SU-DHL-6 (cell line): ENCODE results near the gene CPLANE2.
"Not testable (repeated sequence)": the region's sequence is repeated elsewhere in the genome, so short reads cannot be mapped to it uniquely, and the experiment has no call there.

Experiments
- H2AFZ ChIP-seq: fragments of 200-600 bp; sonication (generic); 2 replicates; pipeline ENCODE4 v1.6.1; 2014; ENCODE audit warnings: low read depth, mild to moderate bottlenecking, moderate library complexity, mixed read lengths, antibody characterized with exemption, low read length; ENCODE audit not compliant: severe bottlenecking
- H3F3A ChIP-seq: fragments of 200-600 bp; shearing (Covaris generic); 2 replicates; pipeline ENCODE4 v1.6.0; 2016; ENCODE audit warnings: antibody characterized with exemption, mild to moderate bottlenecking; ENCODE audit not compliant: insufficient read depth
- H3K27ac ChIP-seq: fragments of 200-600 bp; sonication (generic); 2 replicates; pipeline ENCODE4 v1.5.1; 2016; ENCODE audit warnings: low read depth, mild to moderate bottlenecking, low read length, moderate library complexity, mixed read lengths
- H3K27me3 ChIP-seq: fragments of 200-600 bp; sonication (generic), shearing (Covaris generic); 2 replicates; pipeline ENCODE4 v1.6.0; 2014; ENCODE audit warnings: mild to moderate bottlenecking, low read length
- H3K36me3 ChIP-seq: fragments of 200-600 bp; sonication (generic); 2 replicates; pipeline ENCODE4 v1.6.1; 2014; ENCODE audit warnings: mild to moderate bottlenecking, low read length, mixed read lengths
- H3K4me2 ChIP-seq: fragments of 300-600, 200-600 bp; shearing (Covaris generic), sonication (generic); 2 replicates; pipeline ENCODE4 v1.6.0; 2014; ENCODE audit warnings: low read length, low read depth, mild to moderate bottlenecking; ENCODE audit not compliant: poor library complexity, severe bottlenecking
- H3K4me3 ChIP-seq: fragments of 200-600 bp; sonication (generic); 2 replicates; pipeline ENCODE4 v1.5.1; 2014; ENCODE audit warnings: antibody characterized with exemption, low read length, mild to moderate bottlenecking, mixed read lengths; ENCODE audit not compliant: insufficient read depth, poor library complexity, severe bottlenecking
- H3K79me2 ChIP-seq: fragments of 200-600 bp; sonication (generic); 2 replicates; pipeline ENCODE4 v1.6.1; 2014; ENCODE audit warnings: mild to moderate bottlenecking, low read length, moderate library complexity; ENCODE audit not compliant: insufficient read depth
- H3K9ac ChIP-seq: fragments of 200-600 bp; sonication (generic); 2 replicates; pipeline ENCODE4 v1.7.0; 2014; ENCODE audit warnings: mild to moderate bottlenecking, low read length
- H3K9me2 ChIP-seq: fragments of 200-600 bp; sonication (generic); replicated peaks from 2 replicates; pipeline ENCODE4 v1.6.1; 2014; ENCODE audit warnings: low read length; ENCODE audit not compliant: insufficient read depth
- H3K9me3 ChIP-seq: fragments of 200-600 bp; sonication (generic); 2 replicates; pipeline ENCODE4 v1.6.1; 2014; ENCODE audit warnings: low read length, mixed read lengths; ENCODE audit not compliant: insufficient read depth
- H4K20me1 ChIP-seq: fragments of 200-600 bp; sonication (generic); 2 replicates; pipeline ENCODE4 v1.6.1; 2014; ENCODE audit warnings: low read depth, mild to moderate bottlenecking, antibody characterized with exemption, low read length, moderate library complexity, mixed read lengths
- CTCF ChIP-seq: fragments of 200-600 bp; sonication (generic); IDR thresholded peaks from one replicate; pipeline ENCODE4 v1.5.1; 2017; ENCODE audit warnings: antibody characterized with exemption, mild to moderate bottlenecking, low read length, moderate library complexity; ENCODE audit not compliant: insufficient read depth, poor library complexity, severe bottlenecking
- EZH2phosphoT487 ChIP-seq: fragments of 200-600 bp; sonication (generic), shearing (Covaris generic); conservative IDR thresholded peaks from 2 replicates; pipeline ENCODE4 v1.6.1; 2018; ENCODE audit warnings: mild to moderate bottlenecking, antibody characterized with exemption, low read length, moderate library complexity, mixed read lengths

CPLANE2 gene

GRCh38 chr1:16199700-16200099, 37.3 kb downstream of the CPLANE2 start:
- H3K27ac ChIP-seq, result no peak overlapping the region
- no peaks in the 10 kb centered on the region for H3K79me2 ChIP-seq
- H3K36me3 ChIP-seq, result no peaks in the 10 kb centered on the region
- no peak overlapping the region for H3K4me2 ChIP-seq
- no peak overlapping the region for H2AFZ ChIP-seq
- H3F3A ChIP-seq, result no peaks in the 10 kb centered on the region
- no peaks in the 10 kb centered on the region for H4K20me1 ChIP-seq
- H3K9ac ChIP-seq, result no peak overlapping the region
- H3K4me3 ChIP-seq, result no peak overlapping the region
- H3K9me3 ChIP-seq, result no peaks in the 10 kb centered on the region
- no peaks in the 10 kb centered on the region for H3K27me3 ChIP-seq
- H3K9me2 ChIP-seq, result no peaks in the 10 kb centered on the region
- TF ChIP-seq CTCF, result no peak
- TF ChIP-seq EZH2phosphoT487, result no peak

- no peak overlapping the region for H2AFZ ChIP-seq
- no peaks in the 10 kb centered on the region for H3F3A ChIP-seq
- H3K79me2 ChIP-seq, result no peaks in the 10 kb centered on the region
- no peak overlapping the region for H3K4me3 ChIP-seq
- H3K27me3 ChIP-seq, result no peaks in the 10 kb centered on the region
- no peaks in the 10 kb centered on the region for H3K9me2 ChIP-seq
- H3K4me2 ChIP-seq, result no peak overlapping the region
- TF ChIP-seq CTCF, result no peak
- no peak for TF ChIP-seq EZH2phosphoT487
- H3K9me3 ChIP-seq, result no peaks in the 10 kb centered on the region
- no peaks in the 10 kb centered on the region for H3K36me3 ChIP-seq
- no peak overlapping the region for H3K9ac ChIP-seq
- H4K20me1 ChIP-seq, result no peaks in the 10 kb centered on the region
- no peak overlapping the region for H3K27ac ChIP-seq
Measured at GRCh38 chr1:16199157-16199501, 37.9 kb downstream of the CPLANE2 start.

GRCh38 chr1:16198444-16199156, 38.4 kb downstream of the CPLANE2 start:
- Histone ChIP-seq H4K20me1 (no peaks in the 10 kb centered on the region), H3K4me3 (no peak overlapping the region)

GRCh38 chr1:16196874-16197273, 40.1 kb downstream of the CPLANE2 start:
- Histone ChIP-seq H3K4me2 (no peak overlapping the region), H2AFZ (no peak overlapping the region), H3F3A (no peaks in the 10 kb centered on the region), H3K36me3 (no peaks in the 10 kb centered on the region), H4K20me1 (no peaks in the 10 kb centered on the region), H3K9me3 (no peaks in the 10 kb centered on the region), H3K9me2 (no peaks in the 10 kb centered on the region), H3K79me2 (no peaks in the 10 kb centered on the region), H3K9ac (no peak overlapping the region), H3K27ac (no peak overlapping the region), H3K4me3 (no peak overlapping the region), H3K27me3 (no peaks in the 10 kb centered on the region)
- no peak for TF ChIP-seq EZH2phosphoT487
- TF ChIP-seq CTCF, result no peak

More at GRCh38 chr1:16198444-16199156, 38.4 kb downstream of the CPLANE2 start:
- Histone ChIP-seq H2AFZ (no peak overlapping the region), H3K36me3 (no peaks in the 10 kb centered on the region), H3K27me3 (no peaks in the 10 kb centered on the region), H3K9me2 (no peaks in the 10 kb centered on the region), H3K27ac (no peak overlapping the region), H3F3A (no peaks in the 10 kb centered on the region), H3K79me2 (no peaks in the 10 kb centered on the region), H3K9me3 (no peaks in the 10 kb centered on the region), H3K4me2 (no peak overlapping the region), H3K9ac (no peak overlapping the region)
- no peak for TF ChIP-seq EZH2phosphoT487

GRCh38 chr1:16196139-16196538, 40.8 kb downstream of the CPLANE2 start:
- not testable (repeated sequence) for H3K9me3 ChIP-seq, H3K9ac ChIP-seq, H3K4me2 ChIP-seq, H3K36me3 ChIP-seq, H3K4me3 ChIP-seq, H3K9me2 ChIP-seq, H3F3A ChIP-seq, H2AFZ ChIP-seq, H3K27ac ChIP-seq, H3K27me3 ChIP-seq, H4K20me1 ChIP-seq, H3K79me2 ChIP-seq
